ENCODE data around the gene NCL.

GRCh38 chr2:231486851-231487596 is 22.7 kb upstream of the NCL start:
- no peak for TF ChIP-seq POLR2AphosphoS5 (IDR thresholded peaks at IDR 0.05; ENCODE audit: low read depth, low read length)
- no peak for TF ChIP-seq CEBPB (IDR thresholded peaks at IDR 0.05; ENCODE audit: low read depth)
- TF ChIP-seq CTCF (IDR thresholded peaks at IDR 0.05 in 2 of 3, conservative IDR thresholded peaks at IDR 0.05 in 1 of 3; ENCODE audit: borderline replicate concordance in 1 of 3, insufficient read depth in 1 of 3, low read depth in 2 of 3, low read length in 2 of 3), result no peak

Data from HCT116 (cell line).